ENCODE measurements around the gene PROK1. TPM values are rescaled to one million over a fixed set of nuclear protein-coding genes. Genes with fewer than 3 reads are reported as not detected.

Gene PROK1
- total RNA-seq, 1 experiment from 2014 or later: 0.22 TPM

DNA sequence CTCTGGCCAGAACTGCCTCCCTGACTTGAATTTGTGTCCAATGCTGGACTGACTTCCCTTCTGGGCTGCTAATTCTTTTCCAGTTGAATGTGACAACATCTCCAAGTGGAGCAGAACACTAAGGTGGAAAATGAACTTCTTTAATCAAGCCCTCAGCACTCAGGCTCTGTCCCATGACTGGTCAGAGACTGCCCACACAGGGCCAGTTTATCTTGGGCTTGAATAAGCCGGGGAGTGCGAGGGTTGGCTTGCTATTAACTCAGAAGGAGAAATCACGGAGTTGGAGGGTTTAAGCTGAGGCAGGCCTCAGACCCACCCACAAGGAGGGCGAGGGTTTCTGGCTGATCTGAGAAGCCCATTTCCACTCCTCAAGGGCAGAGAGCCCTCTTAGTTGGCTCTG lies 55.6 kb downstream of the PROK1 start:
- DNase-seq (ENCODE audit: low read depth, low spot score): no peak
- Histone ChIP-seq H3K4me2 (ENCODE audit: low read length) (no peak overlapping the region), H3K4me1 (ENCODE audit: control insufficient read depth in 1 of 2, insufficient read depth in 2 of 2, low read length in 2 of 2) (peaks cover 0 to 6% of the 10 kb centered on the region in 2 experiments; a peak in 2 of 4 replicates), H3K9ac (ENCODE audit: low read length) (no peak overlapping the region), H4K20me1 (ENCODE audit: insufficient read depth) (no peaks in the 10 kb centered on the region), H3K9me3 (ENCODE audit: control insufficient read depth in 1 of 2, insufficient read depth in 1 of 2, low read depth in 1 of 2, low read length in 2 of 2) (no peaks in the 10 kb centered on the region), H3K4me3 (replicated peaks in 1 of 2; ENCODE audit: low read depth in 1 of 2, low read length in 2 of 2) (no peak overlapping the region), H3K36me3 (ENCODE audit: control insufficient read depth in 1 of 2, insufficient read depth in 2 of 2, low read length in 2 of 2) (no peaks in the 10 kb centered on the region), H3K27ac (ENCODE audit: low read depth, low read length) (no peak overlapping the region), H3K27me3 (ENCODE audit: insufficient read depth, low read length) (no peaks in the 10 kb centered on the region), H2AFZ (ENCODE audit: low read depth, low read length, poor library complexity, severe bottlenecking) (no peak overlapping the region), H3K79me2 (ENCODE audit: insufficient read depth, low read length) (no peaks in the 10 kb centered on the region), H3K9me2 (ENCODE audit: insufficient read depth) (no peaks in the 10 kb centered on the region)
- intact Hi-C loops (cut with micrococcal nuclease): no loop called here
- POLR2A ChIA-PET: no interaction called here
- CTCF ChIA-PET: no interaction called here
- TF ChIP-seq SRF (IDR thresholded peaks at IDR 0.05; ENCODE audit: low read depth) (no peak), RAD21 (IDR thresholded peaks at IDR 0.05; ENCODE audit: low read depth) (no peak), ZFX (IDR thresholded peaks at IDR 0.05) (no peak), FOSL1 (IDR thresholded peaks at IDR 0.05; ENCODE audit: low read depth) (no peak), JUND (IDR thresholded peaks at IDR 0.05) (no peak), SP1 (IDR thresholded peaks at IDR 0.05; ENCODE audit: low read depth) (no peak), YY1 (IDR thresholded peaks at IDR 0.05; ENCODE audit: extremely low read depth, insufficient replicate concordance, low read depth, low read length) (no peak), CBX3 (IDR thresholded peaks at IDR 0.05; ENCODE audit: low read depth) (no peak), ZNF274 (IDR thresholded peaks at IDR 0.05; ENCODE audit: low read depth, low read length) (no peak)
- TF ChIP-seq, protein P1, sequence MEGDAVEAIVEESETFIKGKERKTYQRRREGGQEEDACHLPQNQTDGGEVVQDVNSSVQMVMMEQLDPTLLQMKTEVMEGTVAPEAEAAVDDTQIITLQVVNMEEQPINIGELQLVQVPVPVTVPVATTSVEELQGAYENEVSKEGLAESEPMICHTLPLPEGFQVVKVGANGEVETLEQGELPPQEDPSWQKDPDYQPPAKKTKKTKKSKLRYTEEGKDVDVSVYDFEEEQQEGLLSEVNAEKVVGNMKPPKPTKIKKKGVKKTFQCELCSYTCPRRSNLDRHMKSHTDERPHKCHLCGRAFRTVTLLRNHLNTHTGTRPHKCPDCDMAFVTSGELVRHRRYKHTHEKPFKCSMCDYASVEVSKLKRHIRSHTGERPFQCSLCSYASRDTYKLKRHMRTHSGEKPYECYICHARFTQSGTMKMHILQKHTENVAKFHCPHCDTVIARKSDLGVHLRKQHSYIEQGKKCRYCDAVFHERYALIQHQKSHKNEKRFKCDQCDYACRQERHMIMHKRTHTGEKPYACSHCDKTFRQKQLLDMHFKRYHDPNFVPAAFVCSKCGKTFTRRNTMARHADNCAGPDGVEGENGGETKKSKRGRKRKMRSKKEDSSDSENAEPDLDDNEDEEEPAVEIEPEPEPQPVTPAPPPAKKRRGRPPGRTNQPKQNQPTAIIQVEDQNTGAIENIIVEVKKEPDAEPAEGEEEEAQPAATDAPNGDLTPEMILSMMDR (IDR thresholded peaks at IDR 0.05 in 2 of 3, conservative IDR thresholded peaks at IDR 0.05 in 1 of 3; ENCODE audit: borderline replicate concordance in 1 of 3, insufficient read depth in 1 of 3, low read depth in 2 of 3, low read length in 2 of 3): no peak
- TF ChIP-seq, protein P2, sequence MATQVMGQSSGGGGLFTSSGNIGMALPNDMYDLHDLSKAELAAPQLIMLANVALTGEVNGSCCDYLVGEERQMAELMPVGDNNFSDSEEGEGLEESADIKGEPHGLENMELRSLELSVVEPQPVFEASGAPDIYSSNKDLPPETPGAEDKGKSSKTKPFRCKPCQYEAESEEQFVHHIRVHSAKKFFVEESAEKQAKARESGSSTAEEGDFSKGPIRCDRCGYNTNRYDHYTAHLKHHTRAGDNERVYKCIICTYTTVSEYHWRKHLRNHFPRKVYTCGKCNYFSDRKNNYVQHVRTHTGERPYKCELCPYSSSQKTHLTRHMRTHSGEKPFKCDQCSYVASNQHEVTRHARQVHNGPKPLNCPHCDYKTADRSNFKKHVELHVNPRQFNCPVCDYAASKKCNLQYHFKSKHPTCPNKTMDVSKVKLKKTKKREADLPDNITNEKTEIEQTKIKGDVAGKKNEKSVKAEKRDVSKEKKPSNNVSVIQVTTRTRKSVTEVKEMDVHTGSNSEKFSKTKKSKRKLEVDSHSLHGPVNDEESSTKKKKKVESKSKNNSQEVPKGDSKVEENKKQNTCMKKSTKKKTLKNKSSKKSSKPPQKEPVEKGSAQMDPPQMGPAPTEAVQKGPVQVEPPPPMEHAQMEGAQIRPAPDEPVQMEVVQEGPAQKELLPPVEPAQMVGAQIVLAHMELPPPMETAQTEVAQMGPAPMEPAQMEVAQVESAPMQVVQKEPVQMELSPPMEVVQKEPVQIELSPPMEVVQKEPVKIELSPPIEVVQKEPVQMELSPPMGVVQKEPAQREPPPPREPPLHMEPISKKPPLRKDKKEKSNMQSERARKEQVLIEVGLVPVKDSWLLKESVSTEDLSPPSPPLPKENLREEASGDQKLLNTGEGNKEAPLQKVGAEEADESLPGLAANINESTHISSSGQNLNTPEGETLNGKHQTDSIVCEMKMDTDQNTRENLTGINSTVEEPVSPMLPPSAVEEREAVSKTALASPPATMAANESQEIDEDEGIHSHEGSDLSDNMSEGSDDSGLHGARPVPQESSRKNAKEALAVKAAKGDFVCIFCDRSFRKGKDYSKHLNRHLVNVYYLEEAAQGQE (IDR thresholded peaks at IDR 0.05; ENCODE audit: low read depth): no peak
- BruUV-seq (replicated peaks): no TSS peak
- RAD21 ChIA-PET (ENCODE audit: low non-redundant PET in 1 of 2, low total read pairs in 2 of 2, uncharacterized antibody in 2 of 2, unreplicated experiment in 2 of 2): no interaction called here
- ATAC-seq: no peak

Other genes with a start within 250 kb of the PROK1 start
- gene KCNC4, start 240.8 kb upstream of the PROK1 start, total RNA-seq (2021; ENCODE audit: unreplicated experiment): 13.0 TPM
- 44.0 TPM for gene RBM15, start 111.8 kb upstream of the PROK1 start, total RNA-seq (2021; ENCODE audit: unreplicated experiment)
- gene SLC16A4, start 60.1 kb upstream of the PROK1 start, total RNA-seq (2021; ENCODE audit: unreplicated experiment): 0.20 TPM
- 137 TPM for gene LAMTOR5, start 43.5 kb upstream of the PROK1 start, total RNA-seq (2021; ENCODE audit: unreplicated experiment)
- gene KCNA10, start 68.0 kb downstream of the PROK1 start, total RNA-seq (2021; ENCODE audit: unreplicated experiment): not detected
- gene KCNA2, start 155.2 kb downstream of the PROK1 start, total RNA-seq (2021; ENCODE audit: unreplicated experiment): not detected
- 0.07 TPM for gene KCNA3, start 223.8 kb downstream of the PROK1 start, total RNA-seq (2021; ENCODE audit: unreplicated experiment)

Measured in HCT116 (cell line).